Liver (tissue), 9 donors: ENCODE measurements around the gene RFTN2. TPM values are rescaled to one million over a fixed set of nuclear protein-coding genes. Genes with fewer than 3 reads are reported as not detected.

ENCODE experiments used
- DNase-seq: peaks from one replicate; pipeline ENCODE4 v3.0.0-alpha.2; 2017; ENCODE audit warnings: low spot score
- H3K27ac ChIP-seq, 2 donors: one replicate each; pipeline ENCODE4 v1.7.0; 2013; ENCODE audit warnings: inconsistent platforms in 2 of 2, low read length in 2 of 2, control low read depth in 1 of 2, low read depth in 1 of 2, mild to moderate bottlenecking in 1 of 2
- H3K27me3 ChIP-seq, 4 donors: one replicate each; pipeline versions ENCODE4 v1.6.1 to v1.7.0; 2013; ENCODE audit warnings: low read length in 3 of 4, inconsistent platforms in 1 of 4, mild to moderate bottlenecking in 1 of 4, moderate library complexity in 1 of 4; ENCODE audit not compliant: control insufficient read depth in 4 of 4, insufficient read depth in 4 of 4
- H3K36me3 ChIP-seq, 4 donors: one replicate each; pipeline versions ENCODE4 v1.6.1 to v1.7.0; 2013; ENCODE audit warnings: low read length in 3 of 4, mild to moderate bottlenecking in 3 of 4, low read depth in 1 of 4, moderate library complexity in 1 of 4; ENCODE audit not compliant: control insufficient read depth in 4 of 4, insufficient read depth in 3 of 4
- H3K4me1 ChIP-seq, 4 donors: one replicate each; pipeline versions ENCODE4 v1.6.1 to v1.7.0; 2013; ENCODE audit warnings: low read length in 3 of 4, mild to moderate bottlenecking in 3 of 4, moderate library complexity in 1 of 4; ENCODE audit not compliant: control insufficient read depth in 4 of 4, insufficient read depth in 4 of 4
- H3K4me3 ChIP-seq, 3 donors: one replicate each; pipeline versions ENCODE4 v1.6.1 to v1.7.0; 2013; ENCODE audit warnings: low read length in 3 of 3, control low read depth in 1 of 3, low read depth in 1 of 3, mild to moderate bottlenecking in 1 of 3
- H3K9ac ChIP-seq, 2 donors: one replicate each; pipeline ENCODE4 v1.7.0; 2013; ENCODE audit warnings: low read length in 2 of 2, mild to moderate bottlenecking in 2 of 2, moderate library complexity in 2 of 2, control low read depth in 1 of 2, low read depth in 1 of 2
- H3K9me3 ChIP-seq, 4 donors: one replicate each; pipeline versions ENCODE4 v1.6.1 to v1.7.0; 2013; ENCODE audit warnings: low read length in 3 of 4; ENCODE audit not compliant: control insufficient read depth in 4 of 4
- EGR1 ChIP-seq, 2 donors: IDR thresholded peaks; 2 replicates each; pipeline ENCODE4 v1.6.1; 2016 to 2018; ENCODE audit warnings: antibody characterized with exemption in 2 of 2, low read depth in 2 of 2
- FOXA1 ChIP-seq: IDR thresholded peaks from 2 replicates; pipeline ENCODE4 v1.6.1; 2016; ENCODE audit warnings: antibody characterized with exemption
- FOXA2 ChIP-seq: IDR thresholded peaks from 2 replicates; pipeline ENCODE4 v1.6.1; 2016; ENCODE audit warnings: antibody characterized with exemption
- GABPA ChIP-seq, 2 donors: IDR thresholded peaks in 1 of 2; conservative IDR thresholded peaks in 1 of 2; 2 replicates each; pipeline ENCODE4 v1.6.1; 2016; ENCODE audit warnings: antibody characterized with exemption in 2 of 2, mild to moderate bottlenecking in 1 of 2, moderate library complexity in 1 of 2
- HNF4A ChIP-seq, 2 donors: conservative IDR thresholded peaks; 2 replicates each; pipeline ENCODE4 v1.6.1; 2016; ENCODE audit warnings: antibody characterized with exemption in 2 of 2, mild to moderate bottlenecking in 2 of 2
- HNF4G ChIP-seq: IDR thresholded peaks from 2 replicates; pipeline ENCODE4 v1.6.1; 2016; ENCODE audit warnings: antibody characterized with exemption
- JUND ChIP-seq, 2 donors: IDR thresholded peaks; 2 replicates each; pipeline ENCODE4 v1.6.1; 2016; ENCODE audit warnings: antibody characterized with exemption in 2 of 2
- NR2F2 ChIP-seq: IDR thresholded peaks from 2 replicates; pipeline ENCODE4 v1.6.1; 2016; ENCODE audit warnings: antibody characterized with exemption
- RAD21 ChIP-seq, 2 donors: IDR thresholded peaks; 2 replicates each; pipeline ENCODE4 v1.6.1; 2016; ENCODE audit warnings: antibody characterized with exemption in 2 of 2, mild to moderate bottlenecking in 2 of 2
- RXRA ChIP-seq, 2 donors: IDR thresholded peaks; 2 replicates each; pipeline ENCODE4 v1.6.1; 2017 to 2018; ENCODE audit warnings: antibody characterized with exemption in 2 of 2, mild to moderate bottlenecking in 1 of 2
- SP1 ChIP-seq: IDR thresholded peaks from 2 replicates; pipeline ENCODE4 v1.6.1; 2018; ENCODE audit warnings: antibody characterized with exemption, mild to moderate bottlenecking
- TAF1 ChIP-seq: conservative IDR thresholded peaks from 2 replicates; pipeline ENCODE4 v1.6.1; 2016; ENCODE audit warnings: antibody characterized with exemption, mild to moderate bottlenecking
- YY1 ChIP-seq: IDR thresholded peaks from 2 replicates; pipeline ENCODE4 v1.6.1; 2016; ENCODE audit warnings: antibody characterized with exemption, mild to moderate bottlenecking
- WGBS: extraction: QIAGEN DNeasy Blood & Tissue Kit; methylation state at CpG from one replicate; pipeline ENCODE4 v1.1.7; 2013; 5-methylcytosine and 5-hydroxymethylcytosine counted together
- polyA plus RNA-seq, 2 donors: library from polyadenylated mRNA; stranded (reverse) in 1 of 2; unstranded in 1 of 2; fragments of 200-250 nt in 1 of 2; fragments of >200 nt in 1 of 2; fragmentation: Nextera tagmentation in 1 of 2; extraction: Ambion mirVana in 1 of 2; gene quantifications; one replicate each; pipeline versions ENCODE4 v1.2.1 to v1.2.3, GENCODE V29; 2013 to 2015
- total RNA-seq, 2 donors: library from RNA; depleted of rRNA; stranded (reverse); fragments of >200 nt; gene quantifications; one replicate each; pipeline ENCODE4 v1.2.3, GENCODE V29; 2014
- TF ChIP-seq, protein P1 (sequence below): fragments of 150-350 bp; IDR thresholded peaks from 2 replicates; pipeline ENCODE4 v1.5.1; 2017; ENCODE audit warnings: improper control_type of control experiment, low read depth, low read length; ENCODE audit not compliant: missing input control
- TF ChIP-seq, protein P2 (sequence below): IDR thresholded peaks from 2 replicates; pipeline ENCODE4 v1.6.1; 2016; ENCODE audit warnings: antibody characterized with exemption
- TF ChIP-seq, protein P3 (sequence below): IDR thresholded peaks from 2 replicates; pipeline ENCODE4 v1.6.1; 2016; ENCODE audit warnings: antibody characterized with exemption, mild to moderate bottlenecking
- TF ChIP-seq, protein P4 (sequence below): IDR thresholded peaks from 2 replicates; pipeline ENCODE4 v1.6.1; 2016; ENCODE audit warnings: antibody characterized with exemption
- TF ChIP-seq, protein P5 (sequence below): IDR thresholded peaks from 2 replicates; pipeline ENCODE4 v1.6.1; 2016; ENCODE audit warnings: antibody characterized with exemption
- donor health status: healthy.
- donor health status: healthy.
- donor health status: healthy.
- donor health status: healthy.
- donor health status: healthy.

The RFTN2 gene
- total and polyA plus RNA-seq, 4 donors = 0.40 to 4.2 (median 1.2) TPM

DNA sequence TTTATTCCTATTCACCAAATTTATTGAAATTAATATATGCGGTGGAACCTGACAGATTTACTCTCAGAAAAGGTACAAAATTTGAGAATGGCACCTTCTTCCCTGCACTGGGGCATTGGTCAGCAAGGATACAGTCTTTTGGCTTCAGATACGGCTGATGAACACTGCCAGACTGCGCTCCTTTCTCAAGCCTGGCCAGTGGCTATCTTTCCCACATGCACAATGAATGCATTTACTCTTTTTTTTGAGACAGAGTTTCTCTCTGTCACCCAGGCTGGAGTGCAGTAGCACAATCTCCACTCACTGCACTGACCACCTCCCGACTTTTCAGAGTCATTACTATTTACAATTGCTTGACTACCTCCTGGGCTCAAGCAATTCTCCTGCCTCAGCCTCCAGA lies 97.9 kb downstream of the RFTN2 start:
- no peak for DNase-seq
- H3K9ac ChIP-seq = no peak overlapping the region
- peaks cover 0 to 2% (median 0%) of the 10 kb centered on the region in 4 donors for H3K9me3 ChIP-seq
- no peaks in the 10 kb centered on the region for H3K27me3 ChIP-seq
- TF ChIP-seq JUND (IDR thresholded peaks at IDR 0.05) (no peak), GABPA (IDR thresholded peaks at IDR 0.05 in 1 of 2, conservative IDR thresholded peaks at IDR 0.05 in 1 of 2) (no peak), FOXA1 (no peak), TAF1 (no peak), EGR1 (IDR thresholded peaks at IDR 0.05; ENCODE audit: low read depth in 2 of 2) (no peak), FOXA2 (no peak), NR2F2 (no peak), YY1 (no peak), RAD21 (IDR thresholded peaks at IDR 0.05) (no peak), HNF4G (no peak), HNF4A (conservative IDR thresholded peaks at IDR 0.05) (no peak), RXRA (IDR thresholded peaks at IDR 0.05) (no peak), SP1 (no peak)
- TF ChIP-seq, protein P1, sequence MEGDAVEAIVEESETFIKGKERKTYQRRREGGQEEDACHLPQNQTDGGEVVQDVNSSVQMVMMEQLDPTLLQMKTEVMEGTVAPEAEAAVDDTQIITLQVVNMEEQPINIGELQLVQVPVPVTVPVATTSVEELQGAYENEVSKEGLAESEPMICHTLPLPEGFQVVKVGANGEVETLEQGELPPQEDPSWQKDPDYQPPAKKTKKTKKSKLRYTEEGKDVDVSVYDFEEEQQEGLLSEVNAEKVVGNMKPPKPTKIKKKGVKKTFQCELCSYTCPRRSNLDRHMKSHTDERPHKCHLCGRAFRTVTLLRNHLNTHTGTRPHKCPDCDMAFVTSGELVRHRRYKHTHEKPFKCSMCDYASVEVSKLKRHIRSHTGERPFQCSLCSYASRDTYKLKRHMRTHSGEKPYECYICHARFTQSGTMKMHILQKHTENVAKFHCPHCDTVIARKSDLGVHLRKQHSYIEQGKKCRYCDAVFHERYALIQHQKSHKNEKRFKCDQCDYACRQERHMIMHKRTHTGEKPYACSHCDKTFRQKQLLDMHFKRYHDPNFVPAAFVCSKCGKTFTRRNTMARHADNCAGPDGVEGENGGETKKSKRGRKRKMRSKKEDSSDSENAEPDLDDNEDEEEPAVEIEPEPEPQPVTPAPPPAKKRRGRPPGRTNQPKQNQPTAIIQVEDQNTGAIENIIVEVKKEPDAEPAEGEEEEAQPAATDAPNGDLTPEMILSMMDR = no peak
- TF ChIP-seq, protein P2, sequence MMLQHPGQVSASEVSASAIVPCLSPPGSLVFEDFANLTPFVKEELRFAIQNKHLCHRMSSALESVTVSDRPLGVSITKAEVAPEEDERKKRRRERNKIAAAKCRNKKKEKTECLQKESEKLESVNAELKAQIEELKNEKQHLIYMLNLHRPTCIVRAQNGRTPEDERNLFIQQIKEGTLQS = no peak
- TF ChIP-seq, protein P3, sequence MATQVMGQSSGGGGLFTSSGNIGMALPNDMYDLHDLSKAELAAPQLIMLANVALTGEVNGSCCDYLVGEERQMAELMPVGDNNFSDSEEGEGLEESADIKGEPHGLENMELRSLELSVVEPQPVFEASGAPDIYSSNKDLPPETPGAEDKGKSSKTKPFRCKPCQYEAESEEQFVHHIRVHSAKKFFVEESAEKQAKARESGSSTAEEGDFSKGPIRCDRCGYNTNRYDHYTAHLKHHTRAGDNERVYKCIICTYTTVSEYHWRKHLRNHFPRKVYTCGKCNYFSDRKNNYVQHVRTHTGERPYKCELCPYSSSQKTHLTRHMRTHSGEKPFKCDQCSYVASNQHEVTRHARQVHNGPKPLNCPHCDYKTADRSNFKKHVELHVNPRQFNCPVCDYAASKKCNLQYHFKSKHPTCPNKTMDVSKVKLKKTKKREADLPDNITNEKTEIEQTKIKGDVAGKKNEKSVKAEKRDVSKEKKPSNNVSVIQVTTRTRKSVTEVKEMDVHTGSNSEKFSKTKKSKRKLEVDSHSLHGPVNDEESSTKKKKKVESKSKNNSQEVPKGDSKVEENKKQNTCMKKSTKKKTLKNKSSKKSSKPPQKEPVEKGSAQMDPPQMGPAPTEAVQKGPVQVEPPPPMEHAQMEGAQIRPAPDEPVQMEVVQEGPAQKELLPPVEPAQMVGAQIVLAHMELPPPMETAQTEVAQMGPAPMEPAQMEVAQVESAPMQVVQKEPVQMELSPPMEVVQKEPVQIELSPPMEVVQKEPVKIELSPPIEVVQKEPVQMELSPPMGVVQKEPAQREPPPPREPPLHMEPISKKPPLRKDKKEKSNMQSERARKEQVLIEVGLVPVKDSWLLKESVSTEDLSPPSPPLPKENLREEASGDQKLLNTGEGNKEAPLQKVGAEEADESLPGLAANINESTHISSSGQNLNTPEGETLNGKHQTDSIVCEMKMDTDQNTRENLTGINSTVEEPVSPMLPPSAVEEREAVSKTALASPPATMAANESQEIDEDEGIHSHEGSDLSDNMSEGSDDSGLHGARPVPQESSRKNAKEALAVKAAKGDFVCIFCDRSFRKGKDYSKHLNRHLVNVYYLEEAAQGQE = no peak
- TF ChIP-seq, protein P4, sequence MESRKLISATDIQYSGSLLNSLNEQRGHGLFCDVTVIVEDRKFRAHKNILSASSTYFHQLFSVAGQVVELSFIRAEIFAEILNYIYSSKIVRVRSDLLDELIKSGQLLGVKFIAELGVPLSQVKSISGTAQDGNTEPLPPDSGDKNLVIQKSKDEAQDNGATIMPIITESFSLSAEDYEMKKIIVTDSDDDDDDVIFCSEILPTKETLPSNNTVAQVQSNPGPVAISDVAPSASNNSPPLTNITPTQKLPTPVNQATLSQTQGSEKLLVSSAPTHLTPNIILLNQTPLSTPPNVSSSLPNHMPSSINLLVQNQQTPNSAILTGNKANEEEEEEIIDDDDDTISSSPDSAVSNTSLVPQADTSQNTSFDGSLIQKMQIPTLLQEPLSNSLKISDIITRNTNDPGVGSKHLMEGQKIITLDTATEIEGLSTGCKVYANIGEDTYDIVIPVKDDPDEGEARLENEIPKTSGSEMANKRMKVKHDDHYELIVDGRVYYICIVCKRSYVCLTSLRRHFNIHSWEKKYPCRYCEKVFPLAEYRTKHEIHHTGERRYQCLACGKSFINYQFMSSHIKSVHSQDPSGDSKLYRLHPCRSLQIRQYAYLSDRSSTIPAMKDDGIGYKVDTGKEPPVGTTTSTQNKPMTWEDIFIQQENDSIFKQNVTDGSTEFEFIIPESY = no peak
- TF ChIP-seq, protein P5, sequence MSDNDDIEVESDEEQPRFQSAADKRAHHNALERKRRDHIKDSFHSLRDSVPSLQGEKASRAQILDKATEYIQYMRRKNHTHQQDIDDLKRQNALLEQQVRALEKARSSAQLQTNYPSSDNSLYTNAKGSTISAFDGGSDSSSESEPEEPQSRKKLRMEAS = no peak
- H3K27ac ChIP-seq = no peak overlapping the region
- H3K36me3 ChIP-seq = no peaks in the 10 kb centered on the region
- 93% methylated on average over 4 of the region's 4 CpGs for WGBS
- peaks cover 0 to 7% (median 0%) of the 10 kb centered on the region in 4 donors for H3K4me1 ChIP-seq
- H3K4me3 ChIP-seq = no peak overlapping the region
